Hepatocyte (in vitro differentiated cells): ENCODE results near the gene CREG1. TPM values are rescaled to one million over a fixed set of nuclear protein-coding genes. Genes with fewer than 3 reads are reported as not detected.

Source experiments
- DNase-seq: peaks from one replicate; pipeline ENCODE4 v3.0.0-alpha.2; 2016; ENCODE audit warnings: low spot score
- H2AFZ ChIP-seq: fragments of 200-600 bp; sonication (generic); 2 replicates; pipeline ENCODE4 v1.6.0; 2016; ENCODE audit warnings: antibody characterized with exemption, mild to moderate bottlenecking
- H3K27ac ChIP-seq: fragments of 200-600 bp; sonication (generic); 2 replicates; pipeline ENCODE4 v1.5.1; 2016; ENCODE audit warnings: mild to moderate bottlenecking
- H3K27me3 ChIP-seq: fragments of 200-600 bp; sonication (generic); 2 replicates; pipeline ENCODE4 v1.6.1; 2016
- H3K36me3 ChIP-seq: fragments of 200-600 bp; sonication (generic); replicated peaks from 2 replicates; pipeline ENCODE4 v1.5.1; 2016; ENCODE audit warnings: low read depth; ENCODE audit not compliant: insufficient read depth
- H3K4me1 ChIP-seq: fragments of 200-600 bp; sonication (generic); 2 replicates; pipeline ENCODE4 v1.5.1; 2016; ENCODE audit warnings: mild to moderate bottlenecking, moderate library complexity; ENCODE audit not compliant: insufficient read depth
- H3K4me2 ChIP-seq: fragments of 200-600 bp; sonication (generic); 2 replicates; pipeline ENCODE4 v1.6.0; 2016
- H3K4me3 ChIP-seq: fragments of 200-600 bp; sonication (generic); 2 replicates; pipeline ENCODE4 v1.5.1; 2016; ENCODE audit warnings: mild to moderate bottlenecking
- H3K79me2 ChIP-seq: fragments of 200-600 bp; sonication (generic); 2 replicates; pipeline ENCODE4 v1.6.0; 2017; ENCODE audit warnings: mild to moderate bottlenecking
- H3K9me2 ChIP-seq: fragments of 200-600 bp; sonication (generic); replicated peaks from 2 replicates; pipeline ENCODE4 v1.6.0; 2017; ENCODE audit warnings: mild to moderate bottlenecking; ENCODE audit not compliant: insufficient read depth
- H3K9me3 ChIP-seq: fragments of 200-600 bp; sonication (generic); 2 replicates; pipeline ENCODE4 v1.5.1; 2016; ENCODE audit warnings: low read depth, mild to moderate bottlenecking
- H4K20me1 ChIP-seq: fragments of 200-600 bp; sonication (generic); 2 replicates; pipeline ENCODE4 v1.6.0; 2016; ENCODE audit warnings: mild to moderate bottlenecking; ENCODE audit not compliant: insufficient read depth, poor library complexity, severe bottlenecking
- EZH2 ChIP-seq: fragments of 200-600 bp; sonication (generic); IDR thresholded peaks from 2 replicates; pipeline ENCODE4 v1.6.1; 2016; ENCODE audit warnings: antibody characterized with exemption, mild to moderate bottlenecking, borderline replicate concordance
- EZH2phosphoT487 ChIP-seq: fragments of 200-600 bp; sonication (generic); IDR thresholded peaks from one replicate; pipeline ENCODE4 v1.6.1; 2018; ENCODE audit warnings: antibody characterized with exemption, mild to moderate bottlenecking, low read depth, moderate library complexity; ENCODE audit not compliant: unreplicated experiment, severe bottlenecking
- WGBS: methylation state at CpG from one replicate; pipeline ENCODE4 v1.1.6; 2016; ENCODE audit warnings: low lambda C conversion rate; ENCODE audit errors: missing lambda C conversion rate; 5-methylcytosine and 5-hydroxymethylcytosine counted together
- polyA plus RNA-seq: library from polyadenylated mRNA; unstranded; fragments of >200 nt; fragmentation: Nextera tagmentation; extraction: Ambion mirVana; gene quantifications from 2 replicates; pipeline ENCODE4 v1.2.1, GENCODE V29; 2016
- total RNA-seq: library from RNA; depleted of rRNA; stranded (reverse); fragments of >200 nt; gene quantifications from 2 replicates; pipeline ENCODE4 v1.2.3, GENCODE V29; 2014
- TF ChIP-seq, protein P1 (sequence below): fragments of 200-600 bp; sonication (generic); IDR thresholded peaks from 2 replicates; pipeline ENCODE4 v1.5.1; 2016; ENCODE audit warnings: antibody characterized with exemption, mild to moderate bottlenecking; ENCODE audit not compliant: poor library complexity

Gene CREG1
- total and polyA plus RNA-seq, 2 experiments from 2014 or later: 135 to 183 TPM

DNA sequence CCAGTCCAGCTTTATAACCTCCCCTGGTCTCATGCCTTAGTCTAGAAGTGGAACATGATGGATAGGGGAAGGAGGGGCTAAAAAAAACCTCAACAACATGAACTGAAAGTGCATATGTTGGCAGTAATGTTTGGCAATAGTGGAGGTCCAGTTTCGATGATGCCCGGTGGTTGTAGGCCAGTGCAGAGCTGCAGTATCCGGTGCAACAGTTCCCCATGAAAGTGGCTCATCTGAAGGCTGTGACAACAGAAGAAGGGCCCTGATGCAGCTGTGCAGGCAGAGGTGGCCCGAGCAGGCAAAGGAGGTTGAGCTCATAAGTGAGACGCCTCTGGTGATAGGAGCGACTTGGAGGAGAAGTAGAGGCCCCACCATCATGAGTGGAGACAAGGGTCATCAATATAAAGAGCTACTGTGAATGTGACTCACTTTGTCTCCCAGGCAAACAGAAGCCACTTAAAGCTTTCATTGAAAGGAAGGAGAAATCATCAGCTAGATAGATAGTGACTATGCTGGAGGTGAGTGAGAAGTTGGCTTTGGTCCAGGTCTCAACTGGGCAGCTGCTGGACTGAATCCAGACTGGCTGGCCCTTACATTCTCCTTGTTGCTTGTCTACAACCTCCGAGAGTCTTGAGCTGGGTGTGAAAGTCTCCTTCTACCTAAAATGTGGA lies 10.2 kb upstream of the CREG1 start:
- 75% methylated on average over 7 of the region's 7 CpGs for WGBS
- Histone ChIP-seq H3K9me2 (no peaks in the 10 kb centered on the region), H3K36me3 (no peaks in the 10 kb centered on the region), H3K4me2 (no peak overlapping the region), H3K4me1 (no peaks in the 10 kb centered on the region), H3K27ac (no peak overlapping the region), H3K79me2 (no peaks in the 10 kb centered on the region), H3K9me3 (no peaks in the 10 kb centered on the region), H2AFZ (no peak overlapping the region), H3K27me3 (no peaks in the 10 kb centered on the region), H3K4me3 (no peak overlapping the region), H4K20me1 (no peaks in the 10 kb centered on the region)
- TF ChIP-seq, protein P1, sequence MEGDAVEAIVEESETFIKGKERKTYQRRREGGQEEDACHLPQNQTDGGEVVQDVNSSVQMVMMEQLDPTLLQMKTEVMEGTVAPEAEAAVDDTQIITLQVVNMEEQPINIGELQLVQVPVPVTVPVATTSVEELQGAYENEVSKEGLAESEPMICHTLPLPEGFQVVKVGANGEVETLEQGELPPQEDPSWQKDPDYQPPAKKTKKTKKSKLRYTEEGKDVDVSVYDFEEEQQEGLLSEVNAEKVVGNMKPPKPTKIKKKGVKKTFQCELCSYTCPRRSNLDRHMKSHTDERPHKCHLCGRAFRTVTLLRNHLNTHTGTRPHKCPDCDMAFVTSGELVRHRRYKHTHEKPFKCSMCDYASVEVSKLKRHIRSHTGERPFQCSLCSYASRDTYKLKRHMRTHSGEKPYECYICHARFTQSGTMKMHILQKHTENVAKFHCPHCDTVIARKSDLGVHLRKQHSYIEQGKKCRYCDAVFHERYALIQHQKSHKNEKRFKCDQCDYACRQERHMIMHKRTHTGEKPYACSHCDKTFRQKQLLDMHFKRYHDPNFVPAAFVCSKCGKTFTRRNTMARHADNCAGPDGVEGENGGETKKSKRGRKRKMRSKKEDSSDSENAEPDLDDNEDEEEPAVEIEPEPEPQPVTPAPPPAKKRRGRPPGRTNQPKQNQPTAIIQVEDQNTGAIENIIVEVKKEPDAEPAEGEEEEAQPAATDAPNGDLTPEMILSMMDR: no peak
- no peak for TF ChIP-seq EZH2phosphoT487
- no peak for TF ChIP-seq EZH2
- DNase-seq: peak; percentile 23

DNA sequence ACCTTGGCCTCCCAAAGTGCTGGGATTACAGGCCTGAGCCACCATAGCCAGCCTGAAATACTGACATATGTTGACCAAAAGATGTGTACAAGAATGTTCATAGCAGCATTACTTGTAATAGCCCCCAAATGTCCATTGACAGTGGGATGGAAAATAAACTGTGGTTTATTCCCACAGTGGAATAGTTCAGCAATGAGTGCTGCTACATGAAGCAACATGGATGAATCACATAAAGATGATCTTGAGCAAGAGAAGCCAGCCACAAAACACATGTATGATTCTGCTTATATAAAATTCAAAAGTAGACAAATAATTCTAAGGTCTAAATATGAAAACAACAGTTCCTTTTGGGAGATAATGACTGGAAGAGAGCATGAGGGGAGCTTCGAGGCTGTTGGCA lies 9.1 kb upstream of the CREG1 start:
- no peak for DNase-seq
- no peaks in the 10 kb centered on the region for H3K27me3 ChIP-seq
- 97% methylated on average over 1 of the region's 1 CpG for WGBS
- H3K36me3 ChIP-seq: no peaks in the 10 kb centered on the region
- TF ChIP-seq, protein P1: no peak
- TF ChIP-seq EZH2phosphoT487 (no peak), EZH2 (no peak)
- H3K4me3 ChIP-seq: no peak overlapping the region
- no peaks in the 10 kb centered on the region for H3K9me3 ChIP-seq
- H3K4me1 ChIP-seq: no peaks in the 10 kb centered on the region
- H3K4me2 ChIP-seq: no peak overlapping the region
- no peaks in the 10 kb centered on the region for H3K79me2 ChIP-seq
- no peaks in the 10 kb centered on the region for H3K9me2 ChIP-seq
- H3K27ac ChIP-seq: no peak overlapping the region
- no peak overlapping the region for H2AFZ ChIP-seq
- H4K20me1 ChIP-seq: no peaks in the 10 kb centered on the region

DNA sequence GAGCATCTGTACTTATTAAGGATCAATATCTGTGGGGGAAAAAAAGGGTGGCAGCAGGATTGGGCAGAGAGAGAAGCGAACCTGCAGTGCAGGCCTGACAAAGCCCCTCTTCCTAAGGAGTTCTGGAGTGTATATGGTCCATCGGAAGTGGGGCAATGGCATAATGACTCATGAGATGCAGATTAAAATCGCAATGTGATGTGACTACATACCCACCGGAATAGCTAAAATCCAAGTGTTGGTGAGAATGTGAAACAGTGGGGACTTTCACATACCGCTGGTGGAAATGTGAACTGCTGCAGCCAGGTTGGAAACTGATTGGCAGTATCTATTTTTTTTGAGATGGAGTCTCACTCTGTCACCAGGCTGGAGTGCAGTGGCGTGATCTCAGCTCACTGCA lies 8.2 kb upstream of the CREG1 start:
- H3K27me3 ChIP-seq: no peaks in the 10 kb centered on the region

More for the DNA sequence above, 8.2 kb upstream of the CREG1 start:
- no peaks in the 10 kb centered on the region for H3K79me2 ChIP-seq
- H3K4me2 ChIP-seq: no peak overlapping the region
- H3K36me3 ChIP-seq: no peaks in the 10 kb centered on the region
- no peak overlapping the region for H2AFZ ChIP-seq
- DNase-seq: no peak
- WGBS: 97% methylated on average over 6 of the region's 6 CpGs
- no peak overlapping the region for H3K4me3 ChIP-seq
- no peaks in the 10 kb centered on the region for H4K20me1 ChIP-seq
- no peaks in the 10 kb centered on the region for H3K9me2 ChIP-seq
- H3K27ac ChIP-seq: no peak overlapping the region
- TF ChIP-seq, protein P1: no peak
- TF ChIP-seq EZH2 (no peak), EZH2phosphoT487 (no peak)
- H3K4me1 ChIP-seq: no peaks in the 10 kb centered on the region
- H3K9me3 ChIP-seq: no peaks in the 10 kb centered on the region
